Inflammatory macrophage (primary cell): ENCODE data around the gene CDC14A.
A peak's percentile ranks its signal among the peaks of the same experiment; 100 is the strongest.

ENCODE experiments used
- DNase-seq, 2 donors: peaks; one replicate each; pipeline ENCODE4 v3.0.0-alpha.2; 2020 to 2022

CDC14A gene

DNA sequence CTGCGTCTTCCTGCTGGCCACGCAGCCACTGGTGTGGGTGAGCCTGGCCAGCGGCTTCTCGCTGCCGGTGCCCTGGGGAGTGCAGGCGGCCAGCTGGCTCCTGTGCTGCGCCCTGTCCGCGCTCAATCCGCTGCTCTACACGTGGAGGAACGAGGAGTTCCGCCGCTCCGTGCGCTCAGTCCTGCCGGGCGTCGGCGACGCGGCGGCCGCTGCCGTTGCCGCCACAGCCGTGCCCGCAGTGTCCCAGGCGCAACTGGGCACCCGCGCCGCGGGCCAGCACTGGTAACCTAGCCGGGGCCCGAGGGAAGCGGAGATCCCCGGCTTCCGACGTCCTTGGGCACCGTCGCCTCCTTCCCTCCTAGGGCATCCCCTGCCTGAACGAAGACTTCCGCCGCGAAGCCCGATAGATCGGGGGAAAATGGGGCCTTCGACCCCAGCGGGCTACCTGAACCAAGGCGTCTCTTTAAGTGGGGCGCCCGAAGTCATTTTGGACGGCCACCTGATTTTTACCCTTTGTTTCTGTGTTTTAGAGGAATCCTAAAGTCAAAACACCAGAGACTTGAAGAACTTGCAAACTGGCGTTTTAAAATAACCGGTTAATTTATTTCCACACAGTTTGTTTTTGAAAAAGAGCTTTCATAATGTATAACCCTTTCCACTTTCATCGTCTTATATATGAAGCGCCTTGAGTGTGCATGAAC, 187.7 kb downstream of the CDC14A start:
- peak; percentile 33 to 44 for DNase-seq

DNA sequence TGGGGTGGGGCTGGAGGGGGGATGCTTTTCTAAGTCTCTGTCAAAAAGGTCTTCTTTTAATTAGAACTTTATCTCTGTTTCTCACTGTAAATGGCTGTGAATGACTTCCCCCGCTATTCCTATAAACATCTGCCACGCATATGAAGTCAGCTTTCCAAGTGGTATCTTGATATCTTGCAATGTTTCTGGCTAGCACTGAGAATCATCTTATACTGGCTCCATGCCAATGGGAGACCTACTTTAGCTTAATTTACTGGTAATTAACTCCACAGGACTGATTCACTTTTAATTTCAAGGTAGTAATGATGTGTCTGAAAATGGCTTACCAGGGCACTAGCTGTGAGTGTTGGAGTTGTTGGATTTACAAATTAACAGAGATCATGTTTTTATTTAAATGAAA, 190.0 kb downstream of the CDC14A start:
- no peak for DNase-seq

DNA sequence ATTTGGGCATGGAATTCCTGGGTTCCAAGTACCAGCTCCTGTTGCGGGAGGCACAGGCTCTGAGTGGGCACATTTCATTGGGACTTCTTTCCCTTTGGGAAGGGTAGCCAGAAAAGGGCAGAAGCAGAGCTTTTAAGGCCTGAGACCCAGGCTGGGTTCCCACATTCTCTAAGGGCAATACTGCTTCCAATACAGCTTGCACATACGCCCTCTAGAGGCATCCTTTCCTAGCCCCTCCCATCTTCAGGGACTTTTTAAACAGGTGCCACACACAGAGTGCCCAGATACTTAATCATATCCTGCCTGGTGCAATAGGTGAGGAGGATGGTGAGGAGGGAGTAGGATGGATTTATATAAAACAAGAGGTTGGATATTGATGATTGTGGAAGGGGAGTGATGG, 191.3 kb downstream of the CDC14A start:
- peak; percentile 34 to 52 for DNase-seq

DNA sequence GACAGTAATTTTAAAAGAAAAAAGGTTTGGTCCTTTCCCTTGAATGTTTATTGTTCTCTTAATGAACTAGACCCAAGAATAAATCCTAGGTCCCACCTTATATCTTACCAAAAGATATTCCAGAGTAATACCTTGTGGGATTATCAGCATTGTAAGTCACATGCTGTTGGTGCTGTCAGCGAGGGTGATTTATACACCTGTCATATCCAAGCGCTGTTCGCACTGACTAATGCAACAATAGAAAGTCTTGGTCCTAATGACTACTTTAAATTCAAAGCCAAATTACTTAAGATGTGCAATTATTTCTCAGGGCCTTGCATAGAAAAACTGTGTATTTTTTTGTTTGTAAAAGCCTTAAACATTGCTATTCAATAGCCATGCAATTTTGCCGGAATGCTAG, 192.5 kb downstream of the CDC14A start:
- DNase-seq = no peak

DNA sequence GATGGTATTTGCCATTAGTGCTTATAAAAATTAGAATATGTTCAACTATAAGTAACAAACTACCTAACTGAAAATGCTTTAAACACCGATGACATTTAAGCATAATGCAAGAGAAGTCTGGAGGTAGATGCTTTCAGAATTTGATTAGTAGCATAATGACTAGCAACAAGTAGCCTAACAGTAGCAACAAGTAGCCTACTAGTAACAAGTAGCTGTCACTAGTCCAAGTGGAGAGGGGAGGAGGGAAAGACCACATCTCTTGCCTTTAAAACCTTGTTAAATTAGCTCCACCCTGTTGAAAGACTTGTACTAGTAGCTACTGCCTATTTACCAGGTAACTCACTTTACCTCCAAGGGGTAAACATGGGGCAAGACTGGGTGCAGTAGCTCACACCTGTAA, 193.5 kb downstream of the CDC14A start:
- no peak for DNase-seq

DNA sequence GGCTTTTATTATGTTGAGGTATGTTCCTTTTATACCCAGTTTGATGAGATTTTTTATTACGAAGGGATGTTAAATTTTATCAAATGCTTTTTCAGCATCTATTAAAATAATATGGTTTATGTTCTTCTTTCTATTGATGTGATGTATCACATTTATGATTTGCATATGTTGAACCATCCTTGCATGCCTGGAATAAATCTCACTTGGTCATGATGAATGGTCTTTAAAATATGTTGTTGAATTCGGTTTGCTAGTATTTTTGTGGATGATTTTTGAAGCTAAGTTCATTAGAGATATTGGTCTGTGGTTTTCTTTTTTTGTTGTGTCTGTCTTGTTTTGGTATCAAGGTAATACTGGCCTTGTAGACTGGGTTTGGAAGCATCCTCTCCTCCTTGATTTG, 199.7 kb downstream of the CDC14A start:
- no peak for DNase-seq

DNA sequence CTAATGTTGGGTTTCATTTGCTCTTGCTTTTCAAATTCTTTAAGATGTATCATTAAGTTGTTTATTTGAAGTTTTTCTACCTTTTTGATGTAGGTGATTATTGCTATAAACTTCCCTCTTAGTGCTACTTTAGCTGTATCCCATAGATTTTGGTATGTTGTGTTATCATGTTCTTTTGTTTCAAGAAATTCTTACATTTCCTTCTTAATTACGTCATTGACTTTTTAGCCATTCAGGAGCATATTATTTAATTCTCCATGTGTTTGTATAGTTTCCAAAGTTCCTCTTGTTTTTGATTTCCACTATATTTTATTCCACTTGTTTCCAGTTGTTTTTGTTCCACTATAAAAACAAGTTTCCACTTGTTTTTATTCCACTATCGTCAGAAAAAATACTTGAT, 200.6 kb downstream of the CDC14A start:
- no peak for DNase-seq

GRCh38 chr1:100556181-100556580, 203.9 kb downstream of the CDC14A start:
- no peak for DNase-seq

- no peak for DNase-seq
Observed at GRCh38 chr1:100556925-100557605, 204.8 kb downstream of the CDC14A start.

GRCh38 chr1:100557606-100557953, 205.3 kb downstream of the CDC14A start:
- no peak for DNase-seq

- DNase-seq = no peak
Observed at GRCh38 chr1:100565533-100565932, 213.2 kb downstream of the CDC14A start.

GRCh38 chr1:100565937-100566699, 213.8 kb downstream of the CDC14A start:
- DNase-seq = no peak

DNA sequence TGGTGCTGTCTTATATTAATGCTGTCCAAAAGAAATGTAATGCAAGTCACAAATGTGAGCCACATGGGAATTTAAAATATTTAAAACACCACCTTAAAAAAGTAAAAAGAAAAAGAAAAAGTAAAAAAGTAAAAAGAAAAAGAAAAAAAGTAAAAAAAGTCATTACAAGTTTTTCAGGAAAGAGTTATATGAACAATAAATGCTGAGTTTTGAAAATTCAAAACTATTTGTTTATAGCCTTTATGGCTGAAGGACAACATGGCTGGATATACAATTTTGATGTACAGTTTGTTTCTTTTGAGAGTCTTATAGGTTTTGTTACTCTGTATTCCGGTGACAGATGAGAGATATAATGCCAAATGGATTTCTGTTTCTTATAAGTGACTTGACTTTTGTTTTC, 214.8 kb downstream of the CDC14A start:
- no peak for DNase-seq
